ENCODE measurements around the gene GPC1.

GPC1 gene

GRCh38 chr2:240399419-240400324 lies 35.8 kb upstream of the GPC1 start:
- H3K9me3 ChIP-seq (ENCODE audit: low read length), result no peaks in the 10 kb centered on the region
- no peaks in the 10 kb centered on the region for H3K4me1 ChIP-seq (ENCODE audit: insufficient read depth, low read length)
- H3K27ac ChIP-seq (ENCODE audit: low read depth, low read length), result no peak overlapping the region
- H3K4me3 ChIP-seq (ENCODE audit: low read depth in 1 of 2, low read length in 2 of 2), result no peak overlapping the region
- H3K27me3 ChIP-seq (ENCODE audit: control insufficient read depth in 1 of 2, insufficient read depth in 2 of 2, low read length in 2 of 2), result no peaks in the 10 kb centered on the region
- H3K36me3 ChIP-seq (ENCODE audit: insufficient read depth, low read length), result no peaks in the 10 kb centered on the region
- no peak overlapping the region for H3K9ac ChIP-seq (ENCODE audit: low read length)

GRCh38 chr2:240400371-240401161 lies 34.9 kb upstream of the GPC1 start:
- no peaks in the 10 kb centered on the region for H3K27me3 ChIP-seq (ENCODE audit: control insufficient read depth in 1 of 2, insufficient read depth in 2 of 2, low read length in 2 of 2)
- H3K9ac ChIP-seq (ENCODE audit: low read length), result no peak overlapping the region
- no peaks in the 10 kb centered on the region for H3K9me3 ChIP-seq (ENCODE audit: low read length)
- no peak overlapping the region for H3K4me3 ChIP-seq (ENCODE audit: low read depth in 1 of 2, low read length in 2 of 2)
- no peak overlapping the region for H3K27ac ChIP-seq (ENCODE audit: low read depth, low read length)
- H3K36me3 ChIP-seq (ENCODE audit: insufficient read depth, low read length), result no peaks in the 10 kb centered on the region
- H3K4me1 ChIP-seq (ENCODE audit: insufficient read depth, low read length), result no peaks in the 10 kb centered on the region

GRCh38 chr2:240401308-240401707 lies 34.2 kb upstream of the GPC1 start:
- no peaks in the 10 kb centered on the region for H3K27me3 ChIP-seq (ENCODE audit: control insufficient read depth in 1 of 2, insufficient read depth in 2 of 2, low read length in 2 of 2)
- H3K9me3 ChIP-seq (ENCODE audit: low read length), result no peaks in the 10 kb centered on the region

GRCh38 chr2:240401781-240402551 lies 33.5 kb upstream of the GPC1 start:
- Histone ChIP-seq H3K36me3 (ENCODE audit: insufficient read depth, low read length) (no peaks in the 10 kb centered on the region), H3K9me3 (ENCODE audit: low read length) (no peaks in the 10 kb centered on the region), H3K27me3 (ENCODE audit: control insufficient read depth in 1 of 2, insufficient read depth in 2 of 2, low read length in 2 of 2) (no peaks in the 10 kb centered on the region), H3K27ac (ENCODE audit: low read depth, low read length) (no peak overlapping the region), H3K9ac (ENCODE audit: low read length) (no peak overlapping the region), H3K4me3 (ENCODE audit: low read depth in 1 of 2, low read length in 2 of 2) (no peak overlapping the region), H3K4me1 (ENCODE audit: insufficient read depth, low read length) (no peaks in the 10 kb centered on the region)

More at GRCh38 chr2:240401308-240401707, 34.2 kb upstream of the GPC1 start:
- no peak overlapping the region for H3K27ac ChIP-seq (ENCODE audit: low read depth, low read length)
- H3K4me3 ChIP-seq (ENCODE audit: low read depth in 1 of 2, low read length in 2 of 2), result no peak overlapping the region
- no peaks in the 10 kb centered on the region for H3K36me3 ChIP-seq (ENCODE audit: insufficient read depth, low read length)
- no peak overlapping the region for H3K9ac ChIP-seq (ENCODE audit: low read length)
- H3K4me1 ChIP-seq (ENCODE audit: insufficient read depth, low read length), result no peaks in the 10 kb centered on the region

GRCh38 chr2:240402566-240403272 lies 32.7 kb upstream of the GPC1 start:
- Histone ChIP-seq H3K9me3 (ENCODE audit: low read length) (no peaks in the 10 kb centered on the region), H3K9ac (ENCODE audit: low read length) (no peak overlapping the region), H3K4me1 (ENCODE audit: insufficient read depth, low read length) (no peaks in the 10 kb centered on the region), H3K27ac (ENCODE audit: low read depth, low read length) (no peak overlapping the region), H3K36me3 (ENCODE audit: insufficient read depth, low read length) (no peaks in the 10 kb centered on the region), H3K27me3 (ENCODE audit: control insufficient read depth in 1 of 2, insufficient read depth in 2 of 2, low read length in 2 of 2) (no peaks in the 10 kb centered on the region), H3K4me3 (ENCODE audit: low read depth in 1 of 2, low read length in 2 of 2) (no peak overlapping the region)

- H3K27me3 ChIP-seq (ENCODE audit: control insufficient read depth in 1 of 2, insufficient read depth in 2 of 2, low read length in 2 of 2), result no peaks in the 10 kb centered on the region
- no peak overlapping the region for H3K4me3 ChIP-seq (ENCODE audit: low read depth in 1 of 2, low read length in 2 of 2)
- no peaks in the 10 kb centered on the region for H3K36me3 ChIP-seq (ENCODE audit: insufficient read depth, low read length)
- H3K9ac ChIP-seq (ENCODE audit: low read length), result no peak overlapping the region
- H3K9me3 ChIP-seq (ENCODE audit: low read length), result no peaks in the 10 kb centered on the region
- H3K27ac ChIP-seq (ENCODE audit: low read depth, low read length), result no peak overlapping the region
- H3K4me1 ChIP-seq (ENCODE audit: insufficient read depth, low read length), result no peaks in the 10 kb centered on the region
These were observed 31.9 kb upstream of the GPC1 start for GRCh38 chr2:240403396-240404104.

GRCh38 chr2:240404174-240404852 lies 31.1 kb upstream of the GPC1 start:
- Histone ChIP-seq H3K9ac (ENCODE audit: low read length) (no peak overlapping the region), H3K4me3 (ENCODE audit: low read depth in 1 of 2, low read length in 2 of 2) (no peak overlapping the region), H3K27me3 (ENCODE audit: control insufficient read depth in 1 of 2, insufficient read depth in 2 of 2, low read length in 2 of 2) (no peaks in the 10 kb centered on the region), H3K9me3 (ENCODE audit: low read length) (no peaks in the 10 kb centered on the region), H3K36me3 (ENCODE audit: insufficient read depth, low read length) (no peaks in the 10 kb centered on the region), H3K27ac (ENCODE audit: low read depth, low read length) (no peak overlapping the region), H3K4me1 (ENCODE audit: insufficient read depth, low read length) (no peaks in the 10 kb centered on the region)

- no peaks in the 10 kb centered on the region for H3K9me3 ChIP-seq (ENCODE audit: low read length)
- no peaks in the 10 kb centered on the region for H3K4me1 ChIP-seq (ENCODE audit: insufficient read depth, low read length)
- no peaks in the 10 kb centered on the region for H3K36me3 ChIP-seq (ENCODE audit: insufficient read depth, low read length)
- no peaks in the 10 kb centered on the region for H3K27me3 ChIP-seq (ENCODE audit: control insufficient read depth in 1 of 2, insufficient read depth in 2 of 2, low read length in 2 of 2)
- H3K27ac ChIP-seq (ENCODE audit: low read depth, low read length), result no peak overlapping the region
- H3K9ac ChIP-seq (ENCODE audit: low read length), result no peak overlapping the region
- no peak overlapping the region for H3K4me3 ChIP-seq (ENCODE audit: low read depth in 1 of 2, low read length in 2 of 2)
These were observed 30.3 kb upstream of the GPC1 start for GRCh38 chr2:240405133-240405532.

GRCh38 chr2:240405684-240406313 lies 29.7 kb upstream of the GPC1 start:
- Histone ChIP-seq H3K9ac (ENCODE audit: low read length) (no peak overlapping the region), H3K4me1 (ENCODE audit: insufficient read depth, low read length) (no peaks in the 10 kb centered on the region)

GRCh38 chr2:240407090-240407489 lies 28.4 kb upstream of the GPC1 start:
- H3K9ac ChIP-seq (ENCODE audit: low read length), result no peak overlapping the region
- no peak overlapping the region for H3K4me3 ChIP-seq (ENCODE audit: low read depth in 1 of 2, low read length in 2 of 2)
- H3K36me3 ChIP-seq (ENCODE audit: insufficient read depth, low read length), result no peaks in the 10 kb centered on the region
- H3K4me1 ChIP-seq (ENCODE audit: insufficient read depth, low read length), result no peaks in the 10 kb centered on the region
- no peaks in the 10 kb centered on the region for H3K27me3 ChIP-seq (ENCODE audit: control insufficient read depth in 1 of 2, insufficient read depth in 2 of 2, low read length in 2 of 2)
- no peaks in the 10 kb centered on the region for H3K9me3 ChIP-seq (ENCODE audit: low read length)
- H3K27ac ChIP-seq (ENCODE audit: low read depth, low read length), result no peak overlapping the region

More at GRCh38 chr2:240405684-240406313, 29.7 kb upstream of the GPC1 start:
- Histone ChIP-seq H3K27me3 (ENCODE audit: control insufficient read depth in 1 of 2, insufficient read depth in 2 of 2, low read length in 2 of 2) (no peaks in the 10 kb centered on the region), H3K9me3 (ENCODE audit: low read length) (no peaks in the 10 kb centered on the region), H3K27ac (ENCODE audit: low read depth, low read length) (no peak overlapping the region), H3K4me3 (ENCODE audit: low read depth in 1 of 2, low read length in 2 of 2) (no peak overlapping the region), H3K36me3 (ENCODE audit: insufficient read depth, low read length) (no peaks in the 10 kb centered on the region)

Measured in muscle layer of colon (tissue), 2 donors.